PC-3 (cell line): ENCODE results near the gene PDIA5. TPM values are rescaled to one million over a fixed set of nuclear protein-coding genes. Genes with fewer than 3 reads are reported as not detected.

ENCODE experiments used
- ATAC-seq: fragments of 200-7000 bp; cut with Tn5 transposase; 2 replicates; pipeline ENCODE4 v1.9.1; 2020; ENCODE audit warnings: mild to moderate bottlenecking, moderate library complexity
- BruUV-seq: library from RNA; stranded (reverse); fragments of 400-500 nt; replicated peaks from 2 replicates; lab custom pipeline; 2021; lab: Mats Ljungman, UMichigan
- CTCF ChIA-PET: fragments of 300-600 bp; sonication (Branson Sonifier 250); formaldehyde crosslinking; loops from one replicate; lab custom pipeline; 2022; ENCODE audit warnings: antibody characterized with exemption; lab: Charles Lee
- POLR2A ChIA-PET: fragments of 300-600 bp; sonication (Branson Sonifier 250); formaldehyde crosslinking; loops from one replicate; lab custom pipeline; 2022; ENCODE audit warnings: antibody characterized with exemption; ENCODE audit not compliant: unreplicated experiment; lab: Charles Lee
- DNase-seq: peaks from one replicate; pipeline ENCODE4 v3.0.0-alpha.2; 2015
- H2AFZ ChIP-seq: fragments of 300-600 bp; sonication (generic); 2 replicates; pipeline ENCODE4 v1.6.0; 2016; ENCODE audit warnings: antibody characterized with exemption, low read length
- H3F3A ChIP-seq: fragments of 300-600 bp; sonication (generic); one replicate; pipeline ENCODE4 v1.6.0; 2017; ENCODE audit warnings: antibody characterized with exemption, low read length, control low read depth, mild to moderate bottlenecking; ENCODE audit not compliant: unreplicated experiment
- H3K27ac ChIP-seq: fragments of 300-600 bp; sonication (generic); 2 replicates; pipeline ENCODE4 v1.5.1; 2016; ENCODE audit warnings: mild to moderate bottlenecking, low read length
- H3K27me3 ChIP-seq: fragments of 300-600 bp; sonication (generic); 2 replicates; pipeline ENCODE4 v1.6.1; 2016; ENCODE audit warnings: low read length, mixed read lengths
- H3K36me3 ChIP-seq: fragments of 300-600 bp; sonication (generic); 2 replicates; pipeline ENCODE4 v1.6.1; 2016; ENCODE audit warnings: low read depth, mixed run types, low read length, mixed read lengths
- H3K4me1 ChIP-seq: fragments of 300-600 bp; sonication (generic); 2 replicates; pipeline ENCODE4 v1.5.1; 2016; ENCODE audit warnings: low read length; ENCODE audit not compliant: insufficient read depth
- H3K4me2 ChIP-seq: fragments of 300-600 bp; sonication (generic); 2 replicates; pipeline ENCODE4 v1.6.0; 2016; ENCODE audit warnings: low read length
- H3K4me3 ChIP-seq: fragments of 300-600 bp; sonication (generic); 2 replicates; pipeline ENCODE4 v1.5.1; 2016; ENCODE audit warnings: mild to moderate bottlenecking, low read length, mixed read lengths
- H3K79me2 ChIP-seq: fragments of 300-600 bp; sonication (generic); 2 replicates; pipeline ENCODE4 v1.6.1; 2017; ENCODE audit warnings: low read length, mixed read lengths
- H3K9ac ChIP-seq: fragments of 300-600 bp; sonication (generic); 2 replicates; pipeline ENCODE4 v1.6.0; 2016; ENCODE audit warnings: mild to moderate bottlenecking, low read length
- H3K9me2 ChIP-seq: fragments of 300-600 bp; sonication (generic); replicated peaks from 2 replicates; pipeline ENCODE4 v1.6.1; 2016; ENCODE audit warnings: mixed run types, low read length, mixed read lengths
- H3K9me3 ChIP-seq: fragments of 300-600 bp; sonication (generic); 2 replicates; pipeline ENCODE4 v1.6.1; 2016; ENCODE audit warnings: low read length, mixed read lengths
- H4K20me1 ChIP-seq: fragments of 300-600 bp; sonication (generic); 2 replicates; pipeline ENCODE4 v1.6.1; 2016; ENCODE audit warnings: low read length, mixed read lengths
- EZH2 ChIP-seq: fragments of 300-600 bp; sonication (generic); IDR thresholded peaks from one replicate; pipeline ENCODE4 v1.6.1; 2017; ENCODE audit warnings: antibody characterized with exemption, mild to moderate bottlenecking, low read length; ENCODE audit not compliant: unreplicated experiment
- EZH2phosphoT487 ChIP-seq: fragments of 300-600 bp; sonication (generic); IDR thresholded peaks from 2 replicates; pipeline ENCODE4 v1.6.1; 2018; ENCODE audit warnings: mild to moderate bottlenecking, antibody characterized with exemption, low read length, borderline replicate concordance
- intact Hi-C: fragments of 100-400 bp; cut with micrococcal nuclease; formaldehyde crosslinking; loops from 2 replicates; pipeline ENCODE4 v1.9.0; 2023
- total RNA-seq: library from RNA; depleted of rRNA; stranded (reverse); fragments of >200 nt; gene quantifications from 2 replicates; pipeline ENCODE4 v1.2.3, GENCODE V29; 2014
- TF ChIP-seq, protein P1 (sequence below): fragments of 300-600 bp; sonication (generic); conservative IDR thresholded peaks from 2 replicates; pipeline ENCODE4 v1.5.1; 2017; ENCODE audit warnings: antibody characterized with exemption, low read depth, mild to moderate bottlenecking, low read length

PDIA5 gene
- total RNA-seq, 1 experiment from 2014 or later = 24.6 TPM

DNA sequence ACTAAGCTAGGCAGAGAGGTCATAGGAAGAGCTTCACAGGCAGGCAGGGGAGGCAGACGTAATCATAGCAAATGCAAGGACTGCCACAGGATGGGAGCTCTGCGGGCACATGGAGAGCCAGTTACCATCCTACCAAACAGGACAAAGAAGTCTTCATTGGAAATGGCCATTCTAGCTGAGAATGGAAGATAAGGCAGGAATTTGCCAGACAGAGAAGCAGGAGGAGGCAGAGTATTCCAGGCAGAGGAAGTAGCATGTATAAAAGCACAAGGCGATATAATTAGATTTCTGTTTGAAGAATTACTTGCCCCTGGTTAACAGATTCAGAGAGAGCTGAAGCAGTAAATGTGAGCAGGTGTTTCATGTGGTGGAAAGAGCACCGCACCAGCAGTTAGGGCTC, 35.8 kb upstream of the PDIA5 start:
- Histone ChIP-seq H3K4me3 (no peak overlapping the region), H3K79me2 (no peaks in the 10 kb centered on the region), H3K27me3 (peaks cover 64% of the 10 kb centered on the region), H3K4me2 (no peak overlapping the region), H3K4me1 (peaks cover 17% of the 10 kb centered on the region), H4K20me1 (no peaks in the 10 kb centered on the region), H3K9me2 (no peaks in the 10 kb centered on the region), H3K36me3 (no peaks in the 10 kb centered on the region), H3K27ac (no peak overlapping the region), H3K9me3 (no peaks in the 10 kb centered on the region), H2AFZ (no peak overlapping the region), H3F3A (no peaks in the 10 kb centered on the region), H3K9ac (no peak overlapping the region)
- no peak for DNase-seq
- POLR2A ChIA-PET = no interaction called here
- ATAC-seq = no peak
- BruUV-seq = no TSS peak
- TF ChIP-seq, protein P1, sequence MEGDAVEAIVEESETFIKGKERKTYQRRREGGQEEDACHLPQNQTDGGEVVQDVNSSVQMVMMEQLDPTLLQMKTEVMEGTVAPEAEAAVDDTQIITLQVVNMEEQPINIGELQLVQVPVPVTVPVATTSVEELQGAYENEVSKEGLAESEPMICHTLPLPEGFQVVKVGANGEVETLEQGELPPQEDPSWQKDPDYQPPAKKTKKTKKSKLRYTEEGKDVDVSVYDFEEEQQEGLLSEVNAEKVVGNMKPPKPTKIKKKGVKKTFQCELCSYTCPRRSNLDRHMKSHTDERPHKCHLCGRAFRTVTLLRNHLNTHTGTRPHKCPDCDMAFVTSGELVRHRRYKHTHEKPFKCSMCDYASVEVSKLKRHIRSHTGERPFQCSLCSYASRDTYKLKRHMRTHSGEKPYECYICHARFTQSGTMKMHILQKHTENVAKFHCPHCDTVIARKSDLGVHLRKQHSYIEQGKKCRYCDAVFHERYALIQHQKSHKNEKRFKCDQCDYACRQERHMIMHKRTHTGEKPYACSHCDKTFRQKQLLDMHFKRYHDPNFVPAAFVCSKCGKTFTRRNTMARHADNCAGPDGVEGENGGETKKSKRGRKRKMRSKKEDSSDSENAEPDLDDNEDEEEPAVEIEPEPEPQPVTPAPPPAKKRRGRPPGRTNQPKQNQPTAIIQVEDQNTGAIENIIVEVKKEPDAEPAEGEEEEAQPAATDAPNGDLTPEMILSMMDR = no peak
- TF ChIP-seq EZH2 = no peak
- no peak for TF ChIP-seq EZH2phosphoT487
- intact Hi-C loops = no loop called here
- CTCF ChIA-PET = no interaction called here

DNA sequence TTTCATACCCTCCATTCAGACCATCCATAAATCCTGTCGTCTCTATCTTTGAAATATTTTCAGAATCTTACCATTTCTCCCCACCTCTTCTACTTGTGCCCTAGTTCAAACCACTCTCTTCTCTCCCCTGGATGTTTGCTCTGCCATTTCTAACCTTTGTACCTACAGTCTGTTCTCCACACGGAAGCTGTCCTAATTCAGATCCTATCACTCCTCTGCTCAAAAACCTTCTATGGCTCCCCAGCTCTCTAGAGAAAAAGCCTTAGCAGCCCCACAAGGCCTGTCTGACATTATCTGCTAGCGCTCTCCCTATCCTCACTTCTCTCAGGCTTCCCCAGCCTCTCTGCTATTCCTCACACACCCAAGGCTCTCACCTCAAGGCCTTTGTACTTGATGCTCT, 34.8 kb upstream of the PDIA5 start:
- CTCF ChIA-PET = no interaction called here

DNA sequence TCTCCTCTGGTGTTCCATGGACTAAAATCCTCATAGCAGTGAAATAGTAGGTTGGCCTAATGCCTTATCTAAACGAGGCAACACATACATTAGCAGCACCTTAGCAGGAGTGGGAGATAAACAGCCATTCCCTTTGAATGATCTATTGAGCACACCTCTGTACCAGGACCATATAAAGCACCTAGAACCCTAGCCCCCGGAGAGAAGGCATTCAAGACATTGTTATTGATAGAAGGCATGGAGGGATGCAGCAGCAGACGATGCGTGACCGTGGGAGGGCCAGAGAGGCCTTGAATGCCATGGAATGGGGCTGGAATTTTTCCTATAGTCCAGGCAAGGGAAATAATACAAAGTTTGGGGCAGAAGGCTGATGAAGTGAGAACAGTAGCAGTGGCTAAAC, 32.7 kb upstream of the PDIA5 start:
- BruUV-seq = no TSS peak
- H3K27ac ChIP-seq = no peak overlapping the region
- H4K20me1 ChIP-seq = no peaks in the 10 kb centered on the region
- no peaks in the 10 kb centered on the region for H3K9me2 ChIP-seq
- H3K4me2 ChIP-seq = no peak overlapping the region
- no peak overlapping the region for H3K4me3 ChIP-seq
- TF ChIP-seq, protein P1 = no peak
- TF ChIP-seq EZH2phosphoT487 = no peak
- no peak for TF ChIP-seq EZH2
- ChIA-PET CTCF (no interaction called here), POLR2A (no interaction called here)
- H3K4me1 ChIP-seq = no peaks in the 10 kb centered on the region
- H3K9me3 ChIP-seq = no peaks in the 10 kb centered on the region
- no peak overlapping the region for H3K9ac ChIP-seq
- no peaks in the 10 kb centered on the region for H3K36me3 ChIP-seq
- H3K79me2 ChIP-seq = no peaks in the 10 kb centered on the region
- no peak overlapping the region for H2AFZ ChIP-seq
- DNase-seq = no peak
- ATAC-seq = no peak
- H3K27me3 ChIP-seq = peaks cover 48% of the 10 kb centered on the region
- H3F3A ChIP-seq = no peaks in the 10 kb centered on the region
- intact Hi-C loops = no loop called here

More for the DNA sequence above, 34.8 kb upstream of the PDIA5 start:
- POLR2A ChIA-PET = no interaction called here
- ATAC-seq = no peak
- no peaks in the 10 kb centered on the region for H4K20me1 ChIP-seq
- TF ChIP-seq, protein P1 = no peak
- TF ChIP-seq EZH2phosphoT487 (no peak), EZH2 (no peak)
- no TSS peak for BruUV-seq
- intact Hi-C loops = no loop called here
- peaks cover 13% of the 10 kb centered on the region for H3K4me1 ChIP-seq
- no peak overlapping the region for H3K4me3 ChIP-seq
- DNase-seq = no peak
- H3K36me3 ChIP-seq = no peaks in the 10 kb centered on the region
- H3K79me2 ChIP-seq = no peaks in the 10 kb centered on the region
- no peak overlapping the region for H2AFZ ChIP-seq
- H3K9me3 ChIP-seq = no peaks in the 10 kb centered on the region
- no peak overlapping the region for H3K27ac ChIP-seq
- H3F3A ChIP-seq = no peaks in the 10 kb centered on the region
- H3K4me2 ChIP-seq = no peak overlapping the region
- no peak overlapping the region for H3K9ac ChIP-seq
- H3K9me2 ChIP-seq = no peaks in the 10 kb centered on the region
- peaks cover 56% of the 10 kb centered on the region for H3K27me3 ChIP-seq
